Measurements from ENCODE around the gene GRIFIN. TPM values are rescaled to one million over a fixed set of nuclear protein-coding genes. Genes with fewer than 3 reads are reported as not detected.

The GRIFIN gene
- total RNA-seq, 2 donors from 2014 or later = not detected

- Histone ChIP-seq H3K27me3 (replicated peaks; ENCODE audit: insufficient read depth) (no peaks in the 10 kb centered on the region), H3K36me3 (no peaks in the 10 kb centered on the region), H3K27ac (no peak overlapping the region), H3K4me3 (no peak overlapping the region), H3K9me3 (no peaks in the 10 kb centered on the region), H3K4me1 (replicated peaks) (peaks cover 3% of the 10 kb centered on the region)
- 70% methylated on average over 25 of the region's 25 CpGs for WGBS
- intact Hi-C loops (cut with DNase I) = no loop called here
- TF ChIP-seq CTCF (IDR thresholded peaks at IDR 0.05) = no peak
- TF ChIP-seq POLR2AphosphoS5 (IDR thresholded peaks at IDR 0.05) = no peak
- no peak for TF ChIP-seq POLR2A (IDR thresholded peaks at IDR 0.05)
- DNase-seq (ENCODE audit: low spot score) = no peak
Measured at GRCh38 chr7:2495418-2496299, 19.5 kb upstream of the GRIFIN start.

DNA sequence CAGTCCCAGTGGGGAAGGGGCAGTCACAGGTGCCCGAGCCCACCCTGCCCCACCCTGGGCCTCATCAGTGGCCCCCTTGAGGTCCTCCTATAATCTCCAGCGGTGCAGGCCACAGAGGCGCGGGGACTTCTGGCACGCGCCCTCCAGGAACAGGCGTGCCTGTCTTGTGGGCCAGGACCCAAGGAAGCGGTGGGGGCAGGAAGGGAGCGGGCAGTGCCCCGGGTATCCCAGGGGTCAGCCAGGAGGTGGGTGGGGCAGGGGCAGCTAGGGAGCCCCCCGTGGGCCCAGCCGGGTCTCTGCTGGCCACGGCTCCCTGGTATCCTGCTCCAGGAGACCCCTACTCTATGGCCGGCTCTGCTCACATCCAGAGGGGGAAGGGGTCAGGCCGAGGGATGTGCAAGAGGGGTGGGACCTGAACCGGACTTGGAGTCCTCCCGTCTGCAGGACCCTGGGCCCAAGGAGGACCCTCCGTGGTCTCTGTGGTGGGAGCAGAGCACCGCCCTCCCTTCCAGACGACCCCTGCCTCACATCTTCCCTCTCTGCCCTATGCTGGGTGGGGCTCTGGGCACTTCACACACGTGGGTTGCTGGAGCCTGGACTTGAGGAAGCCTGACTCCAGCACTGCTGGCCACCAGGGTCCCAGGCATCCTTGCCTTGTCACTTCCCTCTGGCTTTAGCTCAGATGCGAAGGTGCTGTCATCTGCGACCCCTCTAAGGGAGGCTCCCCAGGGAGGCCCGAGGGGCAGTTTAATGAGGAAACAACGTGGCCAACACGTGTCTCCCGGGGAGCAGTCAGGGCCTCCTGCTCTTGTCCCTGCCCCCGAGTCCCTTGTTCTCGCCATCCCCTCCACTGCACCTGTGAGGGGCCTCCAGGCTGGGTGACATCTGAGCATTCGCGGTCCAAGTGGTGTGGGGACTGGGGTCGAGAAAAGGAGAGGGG is 18.3 kb upstream of the GRIFIN start:
- WGBS = 68% methylated on average over 27 of the region's 32 CpGs

DNA sequence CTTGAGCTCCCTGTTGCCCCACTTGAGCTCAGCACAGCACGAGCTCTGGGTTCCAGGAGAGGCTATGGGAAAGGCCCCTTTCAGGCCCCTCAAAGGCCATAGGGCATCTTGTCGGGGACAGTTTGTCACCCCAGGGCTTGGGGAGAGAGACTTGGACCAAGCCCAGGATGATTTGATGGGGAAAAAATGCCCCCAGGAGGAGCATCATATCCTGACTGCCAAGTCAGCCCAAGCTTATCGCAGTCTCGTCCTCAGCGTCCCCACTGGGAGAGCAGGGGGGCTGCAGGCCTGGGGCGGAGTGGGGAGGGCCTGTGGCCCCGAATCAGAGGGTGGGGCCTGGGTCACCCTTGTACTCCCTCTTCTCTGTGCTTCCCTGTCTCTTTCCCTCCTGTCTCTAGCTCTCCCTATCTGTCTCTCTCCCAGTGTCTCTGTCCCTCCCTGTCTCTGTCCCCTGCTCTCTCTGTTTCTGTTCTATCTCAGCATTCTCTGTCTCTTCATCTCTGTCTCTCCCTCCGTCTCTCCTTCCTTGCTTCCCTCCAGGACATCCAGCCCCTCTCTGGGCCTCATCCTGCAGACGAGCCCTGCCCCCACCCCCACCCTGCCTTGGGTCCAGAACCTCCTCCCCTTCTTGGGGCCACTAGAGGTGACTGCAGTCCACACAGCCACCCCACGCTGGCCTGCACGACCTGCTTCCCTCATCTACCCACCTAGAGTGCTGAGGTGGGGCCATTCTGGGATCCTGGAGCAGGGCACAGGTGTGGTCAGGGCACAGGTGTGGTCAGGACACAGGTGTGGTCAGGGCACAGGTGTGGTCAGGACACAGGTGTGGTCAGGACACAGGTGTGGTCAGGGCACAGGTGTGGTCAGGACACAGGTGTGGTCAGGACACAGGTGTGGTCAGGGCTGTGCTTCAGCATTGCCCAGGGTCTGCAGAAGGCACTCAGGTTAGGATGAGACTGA is 17.3 kb upstream of the GRIFIN start:
- WGBS = 50% methylated on average over 11 of the region's 11 CpGs

More for the DNA sequence above, 18.3 kb upstream of the GRIFIN start:
- H3K4me3 ChIP-seq = no peak overlapping the region
- H3K4me1 ChIP-seq (replicated peaks) = peaks cover 3% of the 10 kb centered on the region
- intact Hi-C loops (cut with DNase I) = no loop called here
- H3K9me3 ChIP-seq = no peaks in the 10 kb centered on the region
- no peaks in the 10 kb centered on the region for H3K36me3 ChIP-seq
- H3K27me3 ChIP-seq (replicated peaks; ENCODE audit: insufficient read depth) = no peaks in the 10 kb centered on the region
- TF ChIP-seq CTCF (IDR thresholded peaks at IDR 0.05) = no peak
- no peak for TF ChIP-seq POLR2A (IDR thresholded peaks at IDR 0.05)
- TF ChIP-seq POLR2AphosphoS5 (IDR thresholded peaks at IDR 0.05) = no peak
- H3K27ac ChIP-seq = no peak overlapping the region
- no peak for DNase-seq (ENCODE audit: low spot score)

More for the DNA sequence above, 17.3 kb upstream of the GRIFIN start:
- Histone ChIP-seq H3K4me1 (replicated peaks) (peaks cover 3% of the 10 kb centered on the region), H3K4me3 (no peak overlapping the region), H3K9me3 (no peaks in the 10 kb centered on the region), H3K27ac (no peak overlapping the region), H3K36me3 (no peaks in the 10 kb centered on the region), H3K27me3 (replicated peaks; ENCODE audit: insufficient read depth) (no peaks in the 10 kb centered on the region)
- no peak for TF ChIP-seq POLR2AphosphoS5 (IDR thresholded peaks at IDR 0.05)
- no peak for TF ChIP-seq CTCF (IDR thresholded peaks at IDR 0.05)
- no peak for TF ChIP-seq POLR2A (IDR thresholded peaks at IDR 0.05)
- intact Hi-C loops (cut with DNase I) = no loop called here
- no peak for DNase-seq (ENCODE audit: low spot score)
